ENCODE measurements around the gene RTL1. TPM values are rescaled to one million over a fixed set of nuclear protein-coding genes. Genes with fewer than 3 reads are reported as not detected.
A peak's percentile ranks its signal among the peaks of the same experiment; 100 is the strongest.

Gene RTL1
- not detected in 2 replicates for total RNA-seq (2021)
- long read RNA-seq: 0 reads

DNA sequence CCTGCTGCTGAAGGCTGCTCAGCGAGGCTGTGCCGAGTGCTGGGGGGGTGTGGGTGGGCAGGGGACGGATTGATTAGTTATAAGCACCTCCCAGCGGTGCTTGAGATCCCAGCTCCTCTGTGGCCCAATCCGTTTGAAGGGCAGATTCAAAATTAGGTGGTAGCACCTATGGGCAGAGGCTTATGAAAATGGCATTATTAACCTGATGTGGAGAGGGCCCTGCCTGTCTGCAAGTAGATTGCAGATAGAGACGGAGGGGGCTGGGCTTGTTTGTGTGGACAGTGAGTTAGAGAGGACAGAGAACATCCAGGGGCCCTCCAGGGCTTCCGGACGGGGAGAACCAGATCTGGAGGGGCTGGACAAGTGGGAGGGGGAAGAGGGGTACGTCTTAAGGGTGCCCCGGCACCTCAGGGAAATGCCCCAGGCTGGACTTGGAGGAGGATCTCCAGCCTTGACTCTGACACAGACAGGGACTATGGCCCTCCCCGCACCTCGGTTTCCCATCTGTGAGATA is at the start of gene RTL1:
Gene RTL1, minus strand, starts transcription at position 51 of the 514 bp plus-strand sequence. CDS start 18,934 bp downstream, outside the sequence.
- Histone ChIP-seq H2AK5ac (ENCODE audit: insufficient read length, low read length) (no peak within 1 kb of the TSS), H3K18ac (ENCODE audit: insufficient read length, low read depth, low read length) (no peak within 1 kb of the TSS), H4K91ac (ENCODE audit: insufficient read length, low read depth, low read length) (no peak within 1 kb of the TSS), H3K4me1 (ENCODE audit: insufficient read depth, low read length) (peaks cover 2% of the 10 kb centered on the region; the same call in 1 of the 2 replicates), H4K20me1 (ENCODE audit: control insufficient read depth, insufficient read depth, insufficient read length) (no peaks in the 10 kb centered on the region), H4K8ac (replicated peaks; ENCODE audit: insufficient read length, low read depth, low read length) (no peak within 1 kb of the TSS), H3K23ac (ENCODE audit: insufficient read length, low read depth, low read length) (no peak within 1 kb of the TSS), H3K79me1 (ENCODE audit: insufficient read depth, low read depth, low read length, poor library complexity, severe bottlenecking) (no peaks in the 10 kb centered on the region), H2AFZ (ENCODE audit: low read length) (no peak within 1 kb of the TSS), H3K27me3 (ENCODE audit: insufficient read depth, low read length) (peaks cover 6% of the 10 kb centered on the region; the same call in 1 of the 2 replicates), H3T11ph (ENCODE audit: low read length) (no peak within 1 kb of the TSS), H3K4ac (ENCODE audit: low read depth, low read length) (no peak within 1 kb of the TSS), H3K9ac (ENCODE audit: extremely low read depth, insufficient read length, low read length) (no peak within 1 kb of the TSS), H2BK15ac (ENCODE audit: low read depth, low read length) (no peak within 1 kb of the TSS), H3K79me2 (ENCODE audit: insufficient read depth, low read length) (no peaks in the 10 kb centered on the region), H2BK12ac (ENCODE audit: insufficient read length, low read depth, low read length) (no peak within 1 kb of the TSS), H3K4me2 (ENCODE audit: insufficient read depth, insufficient read length, low read length) (peak within 1 kb of the TSS; percentile 58), H2BK20ac (ENCODE audit: low read depth, low read length, poor library complexity, severe bottlenecking) (no peak within 1 kb of the TSS), H3K9me3 (ENCODE audit: control insufficient read depth, low read depth, low read length) (no peaks in the 10 kb centered on the region), H3K56ac (ENCODE audit: insufficient read length, low read depth, low read length) (no peak within 1 kb of the TSS), H2BK5ac (ENCODE audit: insufficient read length, low read length) (no peak within 1 kb of the TSS), H3K23me2 (ENCODE audit: insufficient read length, low read depth, low read length, poor library complexity, severe bottlenecking) (peaks cover 7% of the 10 kb centered on the region), H2BK120ac (ENCODE audit: low read depth, low read length, poor library complexity, severe bottlenecking) (no peak within 1 kb of the TSS), H4K5ac (ENCODE audit: insufficient read length, low read depth, low read length) (no peak within 1 kb of the TSS), H3K14ac (ENCODE audit: insufficient read depth, low read length) (no peak within 1 kb of the TSS; the same call in 1 of the 2 replicates), H3K27ac (ENCODE audit: insufficient read length, low read depth, low read length) (no peak within 1 kb of the TSS)
- Mint-ChIP-seq H3K36me3 (ENCODE audit: insufficient read depth in 1 of 3, low read depth in 3 of 3) (peaks cover 0 to 7% (median 2%) of the 10 kb centered on the region in 3 experiments; a peak in 5 of 7 replicates), H3K4me3 (peak within 1 kb of the TSS; percentile 65 to 89), H3K27me3 (ENCODE audit: low read depth) (peaks cover 82% of the 10 kb centered on the region), H3K4me1 (peaks cover 37 to 58% of the 10 kb centered on the region in 2 experiments), H3K27ac (no peak within 1 kb of the TSS), H3K9me3 (peaks cover 3 to 7% of the 10 kb centered on the region in 2 experiments)
- TF ChIP-seq, protein P1, sequence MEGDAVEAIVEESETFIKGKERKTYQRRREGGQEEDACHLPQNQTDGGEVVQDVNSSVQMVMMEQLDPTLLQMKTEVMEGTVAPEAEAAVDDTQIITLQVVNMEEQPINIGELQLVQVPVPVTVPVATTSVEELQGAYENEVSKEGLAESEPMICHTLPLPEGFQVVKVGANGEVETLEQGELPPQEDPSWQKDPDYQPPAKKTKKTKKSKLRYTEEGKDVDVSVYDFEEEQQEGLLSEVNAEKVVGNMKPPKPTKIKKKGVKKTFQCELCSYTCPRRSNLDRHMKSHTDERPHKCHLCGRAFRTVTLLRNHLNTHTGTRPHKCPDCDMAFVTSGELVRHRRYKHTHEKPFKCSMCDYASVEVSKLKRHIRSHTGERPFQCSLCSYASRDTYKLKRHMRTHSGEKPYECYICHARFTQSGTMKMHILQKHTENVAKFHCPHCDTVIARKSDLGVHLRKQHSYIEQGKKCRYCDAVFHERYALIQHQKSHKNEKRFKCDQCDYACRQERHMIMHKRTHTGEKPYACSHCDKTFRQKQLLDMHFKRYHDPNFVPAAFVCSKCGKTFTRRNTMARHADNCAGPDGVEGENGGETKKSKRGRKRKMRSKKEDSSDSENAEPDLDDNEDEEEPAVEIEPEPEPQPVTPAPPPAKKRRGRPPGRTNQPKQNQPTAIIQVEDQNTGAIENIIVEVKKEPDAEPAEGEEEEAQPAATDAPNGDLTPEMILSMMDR (conservative IDR thresholded peaks at IDR 0.05): no peak
- no CpG with 5 or more reads among the region's 12 CpGs for WGBS (ENCODE audit: extremely low coverage, insufficient read length, low lambda C conversion rate)
- DNase-seq: no peak

Data from H9 (cell line).